Liver (tissue), 2 donors: Measurements from ENCODE around the gene TNFRSF21.

ENCODE experiments used
- MAX ChIP-seq: IDR thresholded peaks from 2 replicates; pipeline ENCODE4 v1.6.1; 2016; ENCODE audit warnings: antibody characterized with exemption
- RXRA ChIP-seq, 2 donors: IDR thresholded peaks; 2 replicates each; pipeline ENCODE4 v1.6.1; 2017 to 2018; ENCODE audit warnings: antibody characterized with exemption in 2 of 2, mild to moderate bottlenecking in 1 of 2
- donor health status: healthy.

GRCh38 chr6:47256361-47256760, 53.3 kb downstream of the TNFRSF21 start:
- TF ChIP-seq MAX (no peak), RXRA (IDR thresholded peaks at IDR 0.05) (no peak)
